HL-60 (cell line): Measurements from ENCODE around the gene TXNRD3.

ENCODE experiments used
- POLR2AphosphoS5 ChIP-seq: IDR thresholded peaks from 2 replicates; pipeline ENCODE4 v1.6.1; 2012; ENCODE audit warnings: low read depth
- TF ChIP-seq, protein P1 (sequence below): IDR thresholded peaks from one replicate; pipeline ENCODE4 v1.5.1; 2011; ENCODE audit warnings: low read length, control low read depth, inconsistent platforms; ENCODE audit not compliant: insufficient read depth
- TF ChIP-seq, protein P2 (sequence below): IDR thresholded peaks from 2 replicates; pipeline ENCODE4 v1.6.1; 2012; ENCODE audit warnings: low read depth; ENCODE audit not compliant: insufficient replicate concordance

GRCh38 chr3:126692858-126693257 is 37.9 kb upstream of the TXNRD3 start:
- TF ChIP-seq, protein P1, sequence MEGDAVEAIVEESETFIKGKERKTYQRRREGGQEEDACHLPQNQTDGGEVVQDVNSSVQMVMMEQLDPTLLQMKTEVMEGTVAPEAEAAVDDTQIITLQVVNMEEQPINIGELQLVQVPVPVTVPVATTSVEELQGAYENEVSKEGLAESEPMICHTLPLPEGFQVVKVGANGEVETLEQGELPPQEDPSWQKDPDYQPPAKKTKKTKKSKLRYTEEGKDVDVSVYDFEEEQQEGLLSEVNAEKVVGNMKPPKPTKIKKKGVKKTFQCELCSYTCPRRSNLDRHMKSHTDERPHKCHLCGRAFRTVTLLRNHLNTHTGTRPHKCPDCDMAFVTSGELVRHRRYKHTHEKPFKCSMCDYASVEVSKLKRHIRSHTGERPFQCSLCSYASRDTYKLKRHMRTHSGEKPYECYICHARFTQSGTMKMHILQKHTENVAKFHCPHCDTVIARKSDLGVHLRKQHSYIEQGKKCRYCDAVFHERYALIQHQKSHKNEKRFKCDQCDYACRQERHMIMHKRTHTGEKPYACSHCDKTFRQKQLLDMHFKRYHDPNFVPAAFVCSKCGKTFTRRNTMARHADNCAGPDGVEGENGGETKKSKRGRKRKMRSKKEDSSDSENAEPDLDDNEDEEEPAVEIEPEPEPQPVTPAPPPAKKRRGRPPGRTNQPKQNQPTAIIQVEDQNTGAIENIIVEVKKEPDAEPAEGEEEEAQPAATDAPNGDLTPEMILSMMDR, result no peak
- no peak for TF ChIP-seq POLR2AphosphoS5
- TF ChIP-seq, protein P2, sequence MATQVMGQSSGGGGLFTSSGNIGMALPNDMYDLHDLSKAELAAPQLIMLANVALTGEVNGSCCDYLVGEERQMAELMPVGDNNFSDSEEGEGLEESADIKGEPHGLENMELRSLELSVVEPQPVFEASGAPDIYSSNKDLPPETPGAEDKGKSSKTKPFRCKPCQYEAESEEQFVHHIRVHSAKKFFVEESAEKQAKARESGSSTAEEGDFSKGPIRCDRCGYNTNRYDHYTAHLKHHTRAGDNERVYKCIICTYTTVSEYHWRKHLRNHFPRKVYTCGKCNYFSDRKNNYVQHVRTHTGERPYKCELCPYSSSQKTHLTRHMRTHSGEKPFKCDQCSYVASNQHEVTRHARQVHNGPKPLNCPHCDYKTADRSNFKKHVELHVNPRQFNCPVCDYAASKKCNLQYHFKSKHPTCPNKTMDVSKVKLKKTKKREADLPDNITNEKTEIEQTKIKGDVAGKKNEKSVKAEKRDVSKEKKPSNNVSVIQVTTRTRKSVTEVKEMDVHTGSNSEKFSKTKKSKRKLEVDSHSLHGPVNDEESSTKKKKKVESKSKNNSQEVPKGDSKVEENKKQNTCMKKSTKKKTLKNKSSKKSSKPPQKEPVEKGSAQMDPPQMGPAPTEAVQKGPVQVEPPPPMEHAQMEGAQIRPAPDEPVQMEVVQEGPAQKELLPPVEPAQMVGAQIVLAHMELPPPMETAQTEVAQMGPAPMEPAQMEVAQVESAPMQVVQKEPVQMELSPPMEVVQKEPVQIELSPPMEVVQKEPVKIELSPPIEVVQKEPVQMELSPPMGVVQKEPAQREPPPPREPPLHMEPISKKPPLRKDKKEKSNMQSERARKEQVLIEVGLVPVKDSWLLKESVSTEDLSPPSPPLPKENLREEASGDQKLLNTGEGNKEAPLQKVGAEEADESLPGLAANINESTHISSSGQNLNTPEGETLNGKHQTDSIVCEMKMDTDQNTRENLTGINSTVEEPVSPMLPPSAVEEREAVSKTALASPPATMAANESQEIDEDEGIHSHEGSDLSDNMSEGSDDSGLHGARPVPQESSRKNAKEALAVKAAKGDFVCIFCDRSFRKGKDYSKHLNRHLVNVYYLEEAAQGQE, result no peak
